Endothelial cell (in vitro differentiated cells): ENCODE measurements around the gene TMEM11. TPM values are rescaled to one million over a fixed set of nuclear protein-coding genes. Genes with fewer than 3 reads are reported as not detected.

ENCODE experiments used
- DNase-seq: peaks from one replicate; pipeline ENCODE4 v3.0.0; 2021; ENCODE audit warnings: low spot score
- H3K27ac Mint-ChIP-seq: one replicate; pipeline ENCODE4 v1.8.0; 2021; ENCODE audit warnings: mixed read lengths, inconsistent platforms; ENCODE audit not compliant: unreplicated experiment
- H3K27me3 Mint-ChIP-seq: one replicate; pipeline ENCODE4 v1.8.0; 2021; ENCODE audit warnings: mild to moderate bottlenecking, moderate library complexity, mixed read lengths, inconsistent platforms; ENCODE audit not compliant: unreplicated experiment
- H3K36me3 Mint-ChIP-seq: one replicate; pipeline ENCODE4 v1.8.0; 2021; ENCODE audit warnings: mild to moderate bottlenecking, low read depth, mixed read lengths, inconsistent platforms; ENCODE audit not compliant: unreplicated experiment
- H3K4me1 Mint-ChIP-seq: one replicate; pipeline ENCODE4 v1.8.0; 2021; ENCODE audit warnings: mild to moderate bottlenecking, mixed read lengths, inconsistent platforms; ENCODE audit not compliant: unreplicated experiment
- H3K4me3 Mint-ChIP-seq: one replicate; pipeline ENCODE4 v1.8.0; 2021; ENCODE audit warnings: mild to moderate bottlenecking, mixed read lengths, inconsistent platforms; ENCODE audit not compliant: unreplicated experiment
- H3K9me3 Mint-ChIP-seq: one replicate; pipeline ENCODE4 v1.8.0; 2021; ENCODE audit warnings: mixed read lengths, inconsistent platforms; ENCODE audit not compliant: unreplicated experiment
- CTCF ChIP-seq: fragments of 200-600 bp; sonication (generic); IDR thresholded peaks from one replicate; pipeline ENCODE4 v1.5.0; 2021; ENCODE audit warnings: antibody characterized with exemption; ENCODE audit not compliant: unreplicated experiment
- total RNA-seq: library from RNA; stranded (reverse); fragmentation: NEBNext Ultra II Directional; extraction: Animal tissue kit (Norgen Biotek cat#: 25700); gene quantifications from one replicate; pipeline ENCODE4 v1.2.1, GENCODE V29; 2021; ENCODE audit not compliant: unreplicated experiment

TMEM11 gene
- total RNA-seq, 1 donor from 2014 or later = 36.9 TPM

- DNase-seq = no peak
- H3K27me3 Mint-ChIP-seq = peaks cover 9% of the 10 kb centered on the region
Measured at GRCh38 chr17:21218831-21219380, 4.9 kb upstream of the TMEM11 start.

GRCh38 chr17:21218101-21218500, 4.1 kb upstream of the TMEM11 start:
- Mint-ChIP-seq H3K36me3 (peaks cover 25% of the 10 kb centered on the region), H3K4me1 (peaks cover 25% of the 10 kb centered on the region), H3K4me3 (no peak overlapping the region), H3K27me3 (peaks cover 12% of the 10 kb centered on the region), H3K27ac (no peak overlapping the region), H3K9me3 (no peaks in the 10 kb centered on the region)
- no peak for TF ChIP-seq CTCF
- no peak for DNase-seq

More at GRCh38 chr17:21218831-21219380, 4.9 kb upstream of the TMEM11 start:
- no peaks in the 10 kb centered on the region for H3K9me3 Mint-ChIP-seq
- TF ChIP-seq CTCF = no peak
- no peak overlapping the region for H3K27ac Mint-ChIP-seq
- H3K36me3 Mint-ChIP-seq = peaks cover 22% of the 10 kb centered on the region
- H3K4me1 Mint-ChIP-seq = peaks cover 22% of the 10 kb centered on the region
- no peak overlapping the region for H3K4me3 Mint-ChIP-seq

GRCh38 chr17:21217346-21217745, 3.4 kb upstream of the TMEM11 start:
- no peak overlapping the region for H3K27ac Mint-ChIP-seq
- no peak for TF ChIP-seq CTCF
- H3K4me3 Mint-ChIP-seq = no peak overlapping the region
- peaks cover 20% of the 10 kb centered on the region for H3K36me3 Mint-ChIP-seq
- H3K27me3 Mint-ChIP-seq = peaks cover 16% of the 10 kb centered on the region
- H3K9me3 Mint-ChIP-seq = no peaks in the 10 kb centered on the region
- no peak for DNase-seq
- peaks cover 32% of the 10 kb centered on the region for H3K4me1 Mint-ChIP-seq

GRCh38 chr17:21215935-21216334, 2.0 kb upstream of the TMEM11 start:
- peak overlapping the region; percentile 8 for H3K27ac Mint-ChIP-seq
- DNase-seq = no peak
- no peak for TF ChIP-seq CTCF

GRCh38 chr17:21214777-21215541, 998 bp upstream of the TMEM11 start:
- Mint-ChIP-seq H3K4me3 (peak overlapping the region; percentile 89), H3K36me3 (peaks cover 18% of the 10 kb centered on the region), H3K9me3 (no peaks in the 10 kb centered on the region), H3K27ac (peak overlapping the region; percentile 78), H3K4me1 (peaks cover 49% of the 10 kb centered on the region), H3K27me3 (peaks cover 16% of the 10 kb centered on the region)
- no peak for TF ChIP-seq CTCF
- peak; percentile 31 for DNase-seq

More at GRCh38 chr17:21215935-21216334, 2.0 kb upstream of the TMEM11 start:
- Mint-ChIP-seq H3K9me3 (no peaks in the 10 kb centered on the region), H3K27me3 (peaks cover 16% of the 10 kb centered on the region), H3K4me3 (peak overlapping the region; percentile 89), H3K4me1 (peaks cover 43% of the 10 kb centered on the region), H3K36me3 (peaks cover 14% of the 10 kb centered on the region)
